Amniotic epithelial cell (primary cell): Measurements from ENCODE around the gene IL1RAPL1.
"Not testable (repeated sequence)": the region's sequence is repeated elsewhere in the genome, so short reads cannot be mapped to it uniquely, and the experiment has no call there.

Experiments
- DNase-seq: peaks from one replicate; pipeline ENCODE4 v3.0.0-alpha.2; 2010; ENCODE audit warnings: low read depth

Gene IL1RAPL1

GRCh38 chrX:29122817-29123216, 535.6 kb downstream of the IL1RAPL1 start:
- DNase-seq: not testable (repeated sequence)

- DNase-seq: no peak
Measured at GRCh38 chrX:29130905-29131304, 543.7 kb downstream of the IL1RAPL1 start.

- no peak for DNase-seq
Measured at GRCh38 chrX:29136904-29137303, 549.7 kb downstream of the IL1RAPL1 start.

- no peak for DNase-seq
Measured at GRCh38 chrX:29138003-29138402, 550.8 kb downstream of the IL1RAPL1 start.

GRCh38 chrX:29143356-29143755, 556.1 kb downstream of the IL1RAPL1 start:
- peak; percentile 42 for DNase-seq

GRCh38 chrX:29143756-29144155, 556.5 kb downstream of the IL1RAPL1 start:
- DNase-seq: peak; percentile 8

GRCh38 chrX:29145316-29145715, 558.1 kb downstream of the IL1RAPL1 start:
- DNase-seq: peak; percentile 20

- DNase-seq: no peak
Measured at GRCh38 chrX:29148511-29148910, 561.3 kb downstream of the IL1RAPL1 start.

GRCh38 chrX:29155286-29155685, 568.0 kb downstream of the IL1RAPL1 start:
- DNase-seq: no peak

- DNase-seq: peak; percentile 70
Measured at GRCh38 chrX:29172880-29173279, 585.6 kb downstream of the IL1RAPL1 start.

GRCh38 chrX:29187264-29187663, 600.0 kb downstream of the IL1RAPL1 start:
- DNase-seq: no peak

GRCh38 chrX:29196501-29196900, 609.3 kb downstream of the IL1RAPL1 start:
- DNase-seq: no peak

GRCh38 chrX:29215251-29215650, 628.0 kb downstream of the IL1RAPL1 start:
- peak; percentile 58 for DNase-seq

- DNase-seq: peak; percentile 7
Measured at GRCh38 chrX:29225670-29226069, 638.4 kb downstream of the IL1RAPL1 start.

- no peak for DNase-seq
Measured at GRCh38 chrX:29229802-29230201, 642.6 kb downstream of the IL1RAPL1 start.

GRCh38 chrX:29231800-29232199, 644.6 kb downstream of the IL1RAPL1 start:
- no peak for DNase-seq

- DNase-seq: no peak
Measured at GRCh38 chrX:29233592-29234183, 646.4 kb downstream of the IL1RAPL1 start.

GRCh38 chrX:29237972-29238371, 650.7 kb downstream of the IL1RAPL1 start:
- DNase-seq: no peak

- peak; percentile 13 for DNase-seq
Measured at GRCh38 chrX:29241809-29242208, 654.6 kb downstream of the IL1RAPL1 start.

GRCh38 chrX:29242856-29243255, 655.6 kb downstream of the IL1RAPL1 start:
- DNase-seq: no peak

GRCh38 chrX:29243942-29244341, 656.7 kb downstream of the IL1RAPL1 start:
- DNase-seq: no peak

- DNase-seq: no peak
Measured at GRCh38 chrX:29254515-29254914, 667.3 kb downstream of the IL1RAPL1 start.

GRCh38 chrX:29257521-29257920, 670.3 kb downstream of the IL1RAPL1 start:
- DNase-seq: peak; percentile 9

- DNase-seq: no peak
Measured at GRCh38 chrX:29269390-29269789, 682.1 kb downstream of the IL1RAPL1 start.
